ENCODE measurements around the gene VILL.
"Not testable (repeated sequence)": the region's sequence is repeated elsewhere in the genome, so short reads cannot be mapped to it uniquely, and the experiment has no call there.

The VILL gene

GRCh38 chr3:37963635-37964034 lies 27.0 kb upstream of the VILL start:
- DNase-seq (ENCODE audit: low spot score) = no peak

- DNase-seq (ENCODE audit: low spot score) = no peak
Measured at GRCh38 chr3:37964146-37964545, 26.4 kb upstream of the VILL start.

DNA sequence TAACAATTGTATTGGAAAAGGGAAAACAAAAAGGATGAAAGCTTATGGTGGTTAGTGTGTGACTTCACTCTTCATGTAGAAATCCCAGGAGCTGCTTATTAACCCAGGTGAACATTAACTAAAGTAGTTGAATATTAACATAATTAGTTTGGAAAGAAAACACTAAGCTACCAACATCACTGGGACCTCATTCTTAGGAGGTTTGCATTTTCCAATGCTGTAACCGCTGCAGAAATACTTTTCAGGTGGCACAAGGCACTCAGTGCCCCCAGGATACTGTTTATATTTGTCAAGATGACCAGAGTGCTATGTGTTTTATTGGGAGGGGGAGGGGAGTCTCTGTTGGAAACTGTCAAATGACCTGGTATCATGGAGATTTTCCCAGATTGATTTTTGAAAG lies 25.9 kb upstream of the VILL start:
- no peak for DNase-seq (ENCODE audit: low spot score)

DNA sequence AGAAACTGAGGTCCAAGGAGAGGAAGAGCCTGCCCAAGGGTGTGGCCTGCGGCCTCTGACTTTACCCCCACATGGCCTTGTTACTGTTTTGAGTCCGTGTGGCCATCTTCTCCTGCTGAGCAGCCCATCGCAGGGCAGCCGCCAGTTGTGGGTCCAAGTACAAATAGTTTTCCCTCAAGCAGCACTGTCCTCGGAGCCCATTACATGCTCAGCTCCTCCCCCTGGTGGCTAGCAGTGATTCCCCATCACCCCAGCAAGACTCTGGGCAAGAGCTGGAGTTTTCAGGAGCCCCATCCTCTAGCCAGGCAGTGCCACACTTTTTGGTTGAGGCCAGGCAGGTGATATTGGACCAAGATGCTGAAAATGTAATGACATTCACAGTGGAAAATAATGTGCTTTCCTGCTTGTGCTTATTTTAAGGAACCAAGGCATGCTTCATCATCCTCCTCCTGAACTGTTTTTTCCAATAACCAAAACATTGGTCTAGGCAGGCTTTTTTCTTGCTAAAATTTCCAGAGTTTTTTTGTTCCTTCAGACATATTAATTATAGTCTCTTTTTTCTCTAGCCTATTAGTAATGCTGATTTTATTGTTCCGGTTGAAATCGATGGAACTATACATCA lies 23.2 kb upstream of the VILL start:
- peak; percentile 61 for DNase-seq (ENCODE audit: low spot score)

DNA sequence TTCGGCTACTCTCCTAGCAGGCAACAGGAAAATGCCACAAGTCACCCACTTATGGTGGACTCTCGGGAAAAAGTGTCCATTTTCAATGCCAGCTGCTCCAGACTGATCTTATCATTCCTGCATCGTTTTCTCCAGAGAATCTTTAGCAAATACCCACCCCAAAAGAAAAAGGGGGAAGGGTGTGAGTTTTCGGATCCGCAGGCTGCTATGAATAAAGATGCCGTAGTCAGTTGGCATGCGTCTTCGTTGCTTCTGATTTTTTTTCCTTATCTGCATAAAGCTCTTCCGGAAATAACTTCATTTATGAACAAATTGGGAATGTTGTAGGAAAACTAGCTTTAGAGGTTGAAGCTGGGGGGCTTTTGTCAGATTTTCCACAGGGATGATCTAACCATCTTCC lies 22.4 kb upstream of the VILL start:
- DNase-seq (ENCODE audit: low spot score) = no peak

DNA sequence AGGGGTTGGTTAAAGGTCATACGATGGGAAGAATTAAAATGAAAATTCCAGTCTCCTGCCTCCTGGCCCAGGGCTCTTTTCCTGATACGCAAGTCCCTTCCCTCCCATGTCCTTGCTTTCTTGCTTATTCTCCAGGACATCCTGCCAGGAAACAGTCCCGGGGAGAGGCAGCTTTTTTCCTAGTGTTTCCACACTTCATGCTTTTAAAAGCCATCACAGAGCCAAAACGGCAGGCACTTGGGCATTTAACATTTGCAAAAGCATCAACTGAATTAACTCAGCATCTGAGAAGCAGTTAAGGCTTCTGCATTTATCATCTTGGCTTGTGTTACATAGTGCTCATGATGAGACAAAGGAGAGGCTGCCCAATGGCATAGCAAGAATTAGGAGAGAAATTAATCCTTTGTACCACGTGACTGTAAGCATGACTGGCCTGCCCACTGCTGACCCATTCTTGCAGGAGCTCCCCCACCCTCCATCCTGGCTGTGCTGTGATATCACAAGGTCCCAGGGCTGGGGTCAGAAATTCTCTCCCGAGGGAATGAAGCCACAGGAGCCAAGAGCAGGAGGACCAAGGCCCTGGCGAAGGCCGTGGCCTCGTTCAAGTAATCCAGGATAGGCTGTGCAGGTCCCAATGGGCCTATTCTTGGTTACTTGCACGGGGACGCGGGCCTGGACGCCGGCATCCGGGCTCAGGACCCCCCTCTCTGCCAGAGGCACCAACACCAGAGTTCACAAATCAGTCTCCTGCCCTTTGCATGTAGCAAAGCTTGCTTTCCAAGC lies 21.6 kb upstream of the VILL start:
- DNase-seq (ENCODE audit: low spot score) = no peak

DNA sequence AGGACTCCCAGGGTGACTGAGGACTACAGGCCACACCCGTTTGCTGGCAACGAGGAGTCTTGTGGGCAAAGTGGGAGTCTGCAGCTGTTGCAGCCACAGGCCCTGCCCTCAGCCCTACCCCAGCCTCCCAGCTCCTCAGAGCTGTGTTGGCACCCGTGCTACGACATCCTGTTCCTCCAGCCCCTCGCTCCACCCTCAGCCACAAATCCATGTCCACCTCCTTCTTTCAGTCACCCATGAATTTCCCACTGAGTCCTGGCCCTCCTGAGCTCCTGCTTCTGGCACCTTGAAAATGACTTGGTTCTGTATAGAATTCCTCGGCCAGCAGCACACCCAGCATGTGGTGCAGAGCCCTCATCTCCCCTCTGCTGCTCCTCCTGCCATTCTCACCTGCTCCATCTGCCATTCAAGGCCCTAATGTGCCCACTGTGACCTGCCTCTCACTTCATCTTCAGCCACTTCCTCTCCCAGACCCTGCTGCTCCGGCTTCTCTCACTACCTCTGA lies 20.9 kb upstream of the VILL start:
- DNase-seq (ENCODE audit: low spot score) = no peak

DNA sequence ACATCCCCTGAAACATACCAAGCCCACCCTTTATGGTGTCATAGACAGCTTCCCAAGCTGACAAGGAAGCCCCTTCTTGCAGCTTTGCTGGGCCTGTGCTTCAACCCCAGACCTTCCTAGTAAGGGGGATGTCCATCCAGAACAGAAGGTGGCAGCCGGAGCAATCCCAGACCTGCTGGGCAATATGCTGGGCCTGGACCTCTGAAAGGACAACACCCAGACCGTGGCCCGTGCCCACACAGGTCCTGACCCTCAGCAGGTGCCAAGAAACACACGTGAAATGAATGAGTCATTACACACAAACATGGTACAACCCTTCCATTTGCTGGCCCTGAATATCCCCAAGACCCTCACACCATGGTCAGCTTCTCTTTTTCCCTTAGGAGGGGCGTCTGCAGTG lies 19.8 kb upstream of the VILL start:
- no peak for DNase-seq (ENCODE audit: low spot score)

DNA sequence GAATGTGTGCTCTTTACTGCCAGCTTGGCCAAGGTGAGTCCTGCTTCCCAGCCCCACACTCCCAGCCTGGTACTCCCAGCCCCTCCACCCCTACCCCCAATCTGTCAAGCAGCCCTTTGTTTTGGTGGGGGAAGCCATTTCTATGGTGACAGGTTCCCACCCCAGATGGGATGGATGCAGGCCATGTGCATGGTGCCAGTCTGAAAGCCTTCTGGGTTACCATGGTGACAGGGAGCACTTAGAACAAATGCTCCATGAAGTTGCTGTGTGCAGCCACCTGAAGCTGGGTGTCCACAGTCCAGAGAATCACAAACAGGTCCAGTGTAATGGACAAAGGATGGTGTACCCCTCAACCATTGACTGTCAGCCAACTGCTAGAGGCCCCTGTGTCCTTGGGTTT lies 19.1 kb upstream of the VILL start:
- DNase-seq (ENCODE audit: low spot score) = no peak

- not testable (repeated sequence) for DNase-seq (ENCODE audit: low spot score)
Measured at GRCh38 chr3:37972056-37972455, 18.5 kb upstream of the VILL start.

DNA sequence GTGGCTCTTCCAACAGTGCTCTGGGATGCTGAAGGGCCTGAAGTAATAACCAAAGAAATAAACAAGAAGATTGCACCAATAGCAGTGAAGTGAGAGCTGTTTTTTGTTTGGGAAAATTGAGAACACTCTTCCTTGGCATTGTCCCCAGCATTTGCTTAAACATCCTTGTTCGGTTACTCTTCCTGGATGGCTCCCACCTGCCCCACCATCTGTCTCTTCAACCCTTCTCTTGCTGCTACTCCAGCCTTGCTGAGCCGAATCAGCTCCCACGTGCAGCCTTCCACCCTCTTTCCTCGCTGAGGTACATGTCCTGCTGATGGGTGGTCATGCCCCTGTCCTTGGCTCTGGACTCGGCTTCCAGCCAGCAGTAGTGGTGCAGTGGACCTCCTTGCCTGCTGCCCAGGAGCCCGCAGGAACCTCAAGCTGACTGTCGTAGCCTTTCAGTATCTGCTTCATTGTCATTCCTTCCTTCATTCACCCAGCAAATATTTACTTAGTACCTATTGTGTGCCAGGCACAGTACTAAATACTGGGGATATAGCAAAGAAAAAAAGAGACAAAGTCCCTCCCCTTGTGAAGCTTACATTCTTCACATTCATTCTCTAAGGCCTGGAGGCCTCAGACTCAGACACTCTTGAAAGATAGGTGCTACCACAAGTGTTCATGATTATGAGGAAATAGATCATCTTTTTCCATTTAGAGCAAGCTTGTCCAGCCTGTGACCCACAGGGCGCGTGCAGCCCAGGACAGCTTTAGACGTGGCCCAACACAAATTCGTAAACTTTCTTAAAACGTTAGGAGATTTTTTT lies 17.1 kb upstream of the VILL start:
- DNase-seq (ENCODE audit: low spot score) = no peak

DNA sequence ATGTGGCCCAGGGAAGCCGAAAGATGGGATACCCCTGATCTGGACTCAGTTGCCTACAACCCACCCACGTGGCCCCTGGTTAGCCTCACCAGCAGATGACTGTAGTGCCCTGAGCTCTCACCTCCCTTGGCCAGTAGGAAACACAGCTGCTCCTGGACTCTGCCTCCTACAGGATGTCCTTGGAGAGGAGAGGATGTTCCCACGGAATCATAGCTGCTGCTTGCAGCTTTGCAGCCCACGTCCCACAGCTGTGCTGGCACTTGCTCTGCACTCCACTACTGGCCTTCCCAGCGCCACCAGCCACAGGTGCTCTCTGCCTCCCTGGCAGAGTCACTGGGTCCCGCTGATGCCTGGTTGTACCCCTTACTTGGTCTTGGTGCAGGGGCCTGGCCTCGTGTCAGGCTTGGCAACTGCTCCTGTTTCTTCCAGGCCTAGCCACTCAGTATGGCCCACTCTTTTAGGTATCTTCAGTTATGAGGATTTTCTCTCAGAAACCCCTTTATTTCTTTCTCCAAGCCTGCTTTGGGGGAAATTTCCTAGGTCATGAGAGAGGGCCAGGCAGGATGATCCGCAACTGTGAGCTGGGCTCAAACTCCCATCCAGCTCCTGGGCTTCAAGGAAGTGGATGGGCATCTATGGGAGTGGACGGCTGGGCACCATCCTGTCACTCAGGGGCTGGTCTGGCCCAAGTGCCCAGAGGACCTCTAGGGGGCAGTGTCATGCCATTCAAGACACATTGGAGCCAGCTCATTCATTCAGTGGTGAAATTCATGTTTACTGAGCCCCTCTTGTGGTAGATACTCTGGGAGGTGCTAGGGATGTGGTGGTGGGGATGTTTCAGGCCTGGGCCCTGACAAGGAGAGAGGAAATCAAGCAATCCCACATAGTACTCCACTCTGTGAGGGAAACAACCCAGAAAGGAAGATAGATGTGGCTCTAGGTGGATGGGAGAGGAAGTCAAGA lies 16.2 kb upstream of the VILL start:
- DNase-seq (ENCODE audit: low spot score) = peak; percentile 64

GRCh38 chr3:37979541-37980461 lies 10.8 kb upstream of the VILL start:
- DNase-seq (ENCODE audit: low spot score) = no peak

- no peak for DNase-seq (ENCODE audit: low spot score)
Measured at GRCh38 chr3:37980462-37981347, 9.9 kb upstream of the VILL start.

- DNase-seq (ENCODE audit: low spot score) = no peak
Measured at GRCh38 chr3:37981348-37981664, 9.3 kb upstream of the VILL start.

DNA sequence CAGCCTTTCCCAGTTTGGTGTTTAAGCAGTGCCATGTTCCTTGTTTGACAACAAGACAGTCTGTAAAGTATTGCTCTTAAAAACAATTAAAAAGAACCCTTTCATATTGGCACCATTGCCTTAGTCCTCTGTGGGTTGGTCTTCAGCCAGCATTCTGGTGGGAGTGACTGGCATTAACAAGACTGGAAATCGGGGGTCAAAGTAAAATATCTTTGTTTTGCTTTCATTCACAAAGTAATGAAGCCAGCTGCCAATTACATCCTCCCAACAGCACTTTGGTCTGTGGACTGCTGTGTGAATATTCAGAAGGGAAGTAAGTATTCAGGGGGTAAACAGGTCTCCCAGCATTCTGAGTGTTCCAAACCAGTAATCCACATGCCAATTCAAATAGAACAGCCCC lies 8.3 kb upstream of the VILL start:
- DNase-seq (ENCODE audit: low spot score) = no peak

GRCh38 chr3:37984051-37984450 lies 6.5 kb upstream of the VILL start:
- DNase-seq (ENCODE audit: low spot score) = no peak

DNA sequence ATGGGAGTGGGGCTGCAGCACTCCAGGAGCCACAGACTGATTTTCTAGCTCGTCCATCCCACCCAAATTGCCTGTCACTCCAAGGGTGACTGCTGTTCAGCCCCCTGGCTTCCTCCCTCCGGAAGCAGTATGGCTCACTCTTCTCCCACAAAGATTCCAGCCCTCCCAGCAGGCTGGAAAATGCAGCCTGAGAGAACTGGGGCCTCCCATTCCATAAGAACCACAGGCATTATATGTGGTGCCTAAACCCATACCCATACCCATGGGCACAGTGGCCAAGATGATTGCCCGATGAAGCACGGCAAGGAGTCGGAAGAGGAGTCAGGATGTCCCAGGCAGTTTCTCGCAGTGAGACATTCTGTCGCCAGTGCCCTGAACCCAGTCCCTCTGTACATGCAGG lies 6.0 kb upstream of the VILL start:
- DNase-seq (ENCODE audit: low spot score) = no peak

- no peak for DNase-seq (ENCODE audit: low spot score)
Measured at GRCh38 chr3:37985637-37986320, 4.8 kb upstream of the VILL start.

Data from germinal center (tissue), 1 donor.